B cell (primary cell): ENCODE data around the gene PRDM5.

Source experiments
- EZH2 ChIP-seq: IDR thresholded peaks from 2 replicates; pipeline ENCODE4 v1.6.1; 2012; ENCODE audit warnings: borderline replicate concordance, low read depth, mild to moderate bottlenecking, moderate library complexity, low read length; ENCODE audit not compliant: insufficient read depth, poor library complexity, severe bottlenecking
- TF ChIP-seq, protein P1 (sequence below): fragments of 200-600 bp; IDR thresholded peaks from one replicate; pipeline ENCODE4 v1.8.0; 2022; ENCODE audit warnings: antibody characterized with exemption, mild to moderate bottlenecking

DNA sequence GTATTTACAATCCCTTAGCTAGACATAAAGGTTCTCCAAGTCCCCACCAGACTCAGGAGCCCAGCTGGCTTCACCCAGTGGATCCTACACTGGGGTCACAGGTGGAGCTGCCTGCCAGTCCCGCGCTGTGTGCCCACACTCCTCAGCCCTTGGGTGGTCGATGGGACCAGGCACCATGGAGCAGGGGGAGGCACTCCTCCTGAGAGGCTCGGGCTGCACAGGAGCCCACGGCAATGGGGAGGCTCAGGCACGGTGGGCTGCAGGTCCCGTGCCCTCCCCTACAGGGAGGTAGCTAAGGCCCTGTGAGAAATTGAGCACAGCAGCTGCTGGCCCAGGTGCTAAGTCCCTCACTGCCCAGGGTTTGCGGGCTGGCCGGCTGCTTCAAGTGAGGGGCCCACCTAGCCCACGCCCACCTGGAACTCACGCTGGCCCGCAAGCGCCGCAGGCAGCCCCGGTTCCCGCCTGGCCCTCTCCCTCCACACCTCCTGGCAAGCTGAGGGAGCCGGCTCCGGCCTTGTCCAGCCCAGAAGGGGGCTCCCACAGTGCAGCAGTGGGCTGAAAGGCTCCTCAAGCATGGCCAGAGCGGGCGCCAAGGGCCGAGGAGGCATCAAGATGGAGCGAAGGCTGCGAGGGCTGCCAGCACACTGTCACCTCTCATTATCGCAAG is 113.9 kb downstream of the PRDM5 start:
- TF ChIP-seq, protein P1, sequence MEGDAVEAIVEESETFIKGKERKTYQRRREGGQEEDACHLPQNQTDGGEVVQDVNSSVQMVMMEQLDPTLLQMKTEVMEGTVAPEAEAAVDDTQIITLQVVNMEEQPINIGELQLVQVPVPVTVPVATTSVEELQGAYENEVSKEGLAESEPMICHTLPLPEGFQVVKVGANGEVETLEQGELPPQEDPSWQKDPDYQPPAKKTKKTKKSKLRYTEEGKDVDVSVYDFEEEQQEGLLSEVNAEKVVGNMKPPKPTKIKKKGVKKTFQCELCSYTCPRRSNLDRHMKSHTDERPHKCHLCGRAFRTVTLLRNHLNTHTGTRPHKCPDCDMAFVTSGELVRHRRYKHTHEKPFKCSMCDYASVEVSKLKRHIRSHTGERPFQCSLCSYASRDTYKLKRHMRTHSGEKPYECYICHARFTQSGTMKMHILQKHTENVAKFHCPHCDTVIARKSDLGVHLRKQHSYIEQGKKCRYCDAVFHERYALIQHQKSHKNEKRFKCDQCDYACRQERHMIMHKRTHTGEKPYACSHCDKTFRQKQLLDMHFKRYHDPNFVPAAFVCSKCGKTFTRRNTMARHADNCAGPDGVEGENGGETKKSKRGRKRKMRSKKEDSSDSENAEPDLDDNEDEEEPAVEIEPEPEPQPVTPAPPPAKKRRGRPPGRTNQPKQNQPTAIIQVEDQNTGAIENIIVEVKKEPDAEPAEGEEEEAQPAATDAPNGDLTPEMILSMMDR: no peak
- no peak for TF ChIP-seq EZH2
